K562 (cell line): ENCODE results near the gene MYRIP. TPM values are rescaled to one million over a fixed set of nuclear protein-coding genes. Genes with fewer than 3 reads are reported as not detected.
A peak's percentile ranks its signal among the peaks of the same experiment; 100 is the strongest.

Source experiments
- ATAC-seq: fragments of 200-7000 bp; cut with Tn5 transposase; 3 replicates; pipeline ENCODE4 v1.9.1; 2020; ENCODE audit warnings: moderate library complexity
- BruUV-seq: library from RNA; stranded (reverse); fragments of 400-500 nt; replicated peaks from 2 replicates; lab custom pipeline; 2021; lab: Mats Ljungman, UMichigan
- CTCF ChIA-PET: fragments of 300-600 bp; formaldehyde crosslinking; extraction: SDS; loops from one replicate; lab custom pipeline; 2021; ENCODE audit warnings: low intra/inter-chr PET ratio; lab: Yijun Ruan, JAX
- POLR2A ChIA-PET: fragments of 300-600, 350-650 bp; sonication (Branson Sonifier 250); formaldehyde crosslinking; extraction: SDS; loops from one replicate; lab custom pipeline; 2021; ENCODE audit warnings: antibody characterized with exemption, inconsistent platforms; lab: Yijun Ruan, JAX
- DNase-seq, 4 experiments: peaks; one replicate each; pipeline versions ENCODE4 v3.0.0 to v3.0.0-alpha.2; 2011 to 2018; ENCODE audit warnings: low spot score in 3 of 4, mixed read lengths in 3 of 4; ENCODE audit errors: extremely low read depth in 1 of 4
- FAIRE-seq: peaks from 2 replicates; lab custom pipeline; 2011; peaks lifted over from hg19 to GRCh38; lab: Jason Lieb, UNC
- H2AFZ ChIP-seq: 2 replicates; pipeline ENCODE4 v1.6.0; 2011; ENCODE audit warnings: low read depth, low read length, control low read depth, inconsistent platforms
- H3K27ac ChIP-seq: fragments of 200-600 bp; 3 replicates; pipeline ENCODE4 v1.8.0; 2011; ENCODE audit warnings: low read depth, mild to moderate bottlenecking, control low read depth, inconsistent platforms, low read length, moderate library complexity, mixed read lengths; ENCODE audit errors: extremely low read depth
- H3K27me3 ChIP-seq, 2 experiments: fragments of 300-600 bp in 1 of 2; 2 replicates in 1 of 2; 3 replicates in 1 of 2; pipeline versions ENCODE4 v1.6.0 to v1.8.0; 2011; ENCODE audit warnings: inconsistent platforms in 2 of 2, low read length in 2 of 2, mild to moderate bottlenecking in 1 of 2, mixed read lengths in 1 of 2, moderate library complexity in 1 of 2; ENCODE audit not compliant: control insufficient read depth in 2 of 2, insufficient read depth in 2 of 2
- H3K36me3 ChIP-seq: fragments of 300-600 bp; 3 replicates; pipeline ENCODE4 v1.8.0; 2011; ENCODE audit warnings: mild to moderate bottlenecking, low read length, inconsistent platforms; ENCODE audit not compliant: control insufficient read depth, insufficient read depth
- H3K4me1 ChIP-seq, 2 experiments: fragments of 200-600 bp in 1 of 2; replicated peaks in 1 of 2; 2 replicates in 1 of 2; 3 replicates in 1 of 2; pipeline versions ENCODE4 v1.5.1 to v1.8.0; 2011; ENCODE audit warnings: inconsistent platforms in 2 of 2, low read length in 2 of 2, mild to moderate bottlenecking in 1 of 2, mixed read lengths in 1 of 2, moderate library complexity in 1 of 2; ENCODE audit not compliant: control insufficient read depth in 2 of 2, insufficient read depth in 2 of 2
- H3K4me2 ChIP-seq: 2 replicates; pipeline ENCODE4 v1.6.1; 2011; ENCODE audit warnings: low read length, control low read depth, inconsistent platforms, mixed read lengths; ENCODE audit not compliant: insufficient read depth
- H3K4me3 ChIP-seq: fragments of 200-600 bp; sonication (generic), shearing (Covaris generic); 2 replicates; pipeline ENCODE4 v1.5.1; 2016; ENCODE audit warnings: control low read depth, inconsistent platforms
- H3K79me2 ChIP-seq: fragments of 200-600 bp; 3 replicates; pipeline ENCODE4 v1.8.0; 2011; ENCODE audit warnings: low read length, inconsistent platforms; ENCODE audit not compliant: control insufficient read depth, insufficient read depth
- H3K9ac ChIP-seq, 2 experiments: 2 replicates each; pipeline versions ENCODE4 v1.6.0 to v1.6.1; 2011; ENCODE audit warnings: low read depth in 2 of 2, low read length in 2 of 2, control low read depth in 1 of 2, inconsistent platforms in 1 of 2, mild to moderate bottlenecking in 1 of 2, mixed read lengths in 1 of 2; ENCODE audit not compliant: insufficient read depth in 1 of 2
- H3K9me1 ChIP-seq: one replicate; pipeline ENCODE4 v1.6.0; 2011; ENCODE audit warnings: inconsistent platforms, mild to moderate bottlenecking, low read length, moderate library complexity; ENCODE audit not compliant: control insufficient read depth, insufficient read depth
- H3K9me3 ChIP-seq: replicated peaks from 2 replicates; pipeline ENCODE4 v1.5.1; 2011; ENCODE audit warnings: low read depth, low read length, inconsistent platforms; ENCODE audit not compliant: control insufficient read depth, insufficient read depth
- H4K20me1 ChIP-seq: replicated peaks from 2 replicates; pipeline ENCODE4 v1.6.1; 2011; ENCODE audit warnings: low read length, inconsistent platforms, mixed read lengths; ENCODE audit not compliant: control insufficient read depth, insufficient read depth
- HNRNPK ChIP-seq: fragments of 200-400 bp; formaldehyde crosslinking; IDR thresholded peaks from one replicate; pipeline ENCODE4 v1.6.1; 2018; ENCODE audit warnings: mild to moderate bottlenecking, low read depth, low read length; ENCODE audit not compliant: poor library complexity, severe bottlenecking
- ZBTB11 ChIP-seq, 3 experiments: fragments of 200-800 bp in 1 of 3; fragments of 250-450 bp in 1 of 3; fragments of 450-650 bp in 1 of 3; sonication (Bioruptor Pico) in 1 of 3; sonication (Bioruptor generic) in 1 of 3; formaldehyde crosslinking in 1 of 3; IDR thresholded peaks; 2 replicates each; pipeline versions ENCODE4 v1.6.1 to v1.8.0; 2016 to 2022; ENCODE audit warnings: mild to moderate bottlenecking in 2 of 3, missing genetic modification characterization in 2 of 3, missing compliant biosample characterization in 1 of 3, moderate library complexity in 1 of 3
- WGBS: fragments of 100-300 bp; shearing (Covaris generic); methylation state at CpG from one replicate; pipeline ENCODE4 v1.1.6; 2016; ENCODE audit warnings: low coverage, mixed read lengths; ENCODE audit not compliant: insufficient coverage; ENCODE audit errors: missing lambda C conversion rate; 5-methylcytosine and 5-hydroxymethylcytosine counted together
- in situ Hi-C: fragments of 300-500 bp; cut with MboI; formaldehyde crosslinking; loops from 4 replicates; pipeline ENCODE4 v1.15.0; 2018; ENCODE audit warnings: inconsistent platforms, mixed read lengths
- intact Hi-C: fragments of 100-400 bp; cut with micrococcal nuclease; formaldehyde crosslinking; loops from 2 replicates; pipeline ENCODE4 v1.14.2; 2022
- polyA plus RNA-seq, 8 experiments: library from polyadenylated mRNA; depleted of rRNA in 4 of 8; stranded (reverse) in 5 of 8; unstranded in 3 of 8; fragments of >200 nt; fragmentation: Nextera tagmentation in 2 of 8; fragmentation: Illumina TruSeq in 1 of 8; extraction: Ambion mirVana in 2 of 8; extraction: Trizol in 1 of 8; gene quantifications; 2 replicates each; pipeline versions ENCODE4 v1.2.1 to v1.2.3, GENCODE V29; 2011 to 2014; ENCODE audit warnings: inconsistent platforms in 1 of 8, missing spikeins in 1 of 8
- total RNA-seq, 7 experiments: library from RNA; depleted of rRNA in 6 of 7; stranded (reverse); fragments of >200 nt in 6 of 7; fragmentation: Illumina TruSeq in 2 of 7; extraction: Trizol in 2 of 7; gene quantifications; 2 replicates each; pipeline versions ENCODE4 v1.2.1 to v1.2.3, GENCODE V29; 2011 to 2021; ENCODE audit warnings: low replicate concordance in 1 of 7

The MYRIP gene
- total and polyA plus RNA-seq, 9 of the 15 experiments (the other 6 are each of a cell fraction or from before 2014, with no cell fraction given), result 0.03 to 0.12 TPM; not detected in 7

DNA sequence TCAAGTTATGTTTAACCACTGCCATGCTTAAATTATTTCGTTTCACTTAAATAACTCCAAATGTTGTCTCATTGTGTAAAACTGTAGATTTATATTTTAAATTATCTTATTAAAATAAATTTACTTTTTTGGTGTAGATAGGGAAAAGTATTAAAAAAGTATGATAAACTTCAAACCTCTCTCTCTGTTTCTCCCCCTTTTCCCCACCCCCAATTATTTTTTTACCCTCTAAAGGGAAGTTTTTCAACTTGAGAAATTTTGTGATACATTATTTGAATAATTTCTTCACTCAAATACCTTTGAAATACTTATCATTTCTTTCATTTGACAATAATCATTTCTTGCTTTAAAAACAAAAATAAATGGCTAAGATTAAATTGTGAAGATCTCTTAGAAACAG lies 433.2 kb downstream of the MYRIP start:
- Histone ChIP-seq H3K27me3 (peaks cover 10 to 14% of the 10 kb centered on the region in 2 experiments; a peak in 3 of 5 replicates), H3K79me2 (no peaks in the 10 kb centered on the region)
- ATAC-seq, result no peak
- intact Hi-C loops, result loop anchor here (5.0 kb wide), 2 partner anchors 50 to 70 kb away; no protein-coding TSS in a partner anchor
- FAIRE-seq, result no peak
- no peak for TF ChIP-seq ZBTB11 (CRISPR knock-in tag; IDR thresholded peaks at IDR 0.05)
- TF ChIP-seq HNRNPK, result peak; percentile 57
- TF ChIP-seq, all 486 proteins: peak for 1
- Histone ChIP-seq H2AFZ (no peak overlapping the region), H3K4me1 (no peaks in the 10 kb centered on the region), H3K9ac (no peak overlapping the region), H3K36me3 (no peaks in the 10 kb centered on the region), H3K9me1 (no peaks in the 10 kb centered on the region), H3K9me3 (no peaks in the 10 kb centered on the region), H3K4me2 (no peak overlapping the region), H4K20me1 (no peaks in the 10 kb centered on the region), H3K27ac (no peak overlapping the region), H3K4me3 (no peak overlapping the region)
- ChIA-PET CTCF (interaction anchor here (0.6 kb wide), 1 partner anchor 75 kb away, joined by 6 read pairs; no protein-coding TSS in a partner anchor), POLR2A (interaction anchor here (1.0 to 1.1 kb wide), 2 partner anchors 9 to 24 kb away, joined by 3 read pairs; no protein-coding TSS in a partner anchor)
- in situ Hi-C loops, result no loop called here
- no TSS peak for BruUV-seq
- 0% methylated on average over 1 of the region's 1 CpG for WGBS
- no peak for DNase-seq
